Neural crest cell (in vitro differentiated cells): Measurements from ENCODE around the gene ACVR1B. TPM values are rescaled to one million over a fixed set of nuclear protein-coding genes. Genes with fewer than 3 reads are reported as not detected.

Experiments
- DNase-seq: peaks from one replicate; pipeline ENCODE4 v3.0.0; 2021; ENCODE audit warnings: low read depth, mixed read lengths, low spot score
- H3K27ac Mint-ChIP-seq: one replicate; pipeline ENCODE4 v1.8.0; 2021; ENCODE audit warnings: mild to moderate bottlenecking, mixed read lengths; ENCODE audit not compliant: unreplicated experiment
- H3K27me3 Mint-ChIP-seq: 2 replicates; pipeline ENCODE4 v1.8.0; 2021; ENCODE audit warnings: low read depth, mild to moderate bottlenecking, mixed read lengths
- H3K36me3 Mint-ChIP-seq: 2 replicates; pipeline ENCODE4 v1.8.0; 2021; ENCODE audit warnings: low read depth, mild to moderate bottlenecking, mixed read lengths
- H3K4me1 Mint-ChIP-seq: 2 replicates; pipeline ENCODE4 v1.8.0; 2021; ENCODE audit warnings: mixed read lengths
- H3K4me3 Mint-ChIP-seq: one replicate; pipeline ENCODE4 v1.8.0; 2021; ENCODE audit warnings: mild to moderate bottlenecking, mixed read lengths
- H3K9me3 Mint-ChIP-seq: 2 replicates; pipeline ENCODE4 v1.8.0; 2021; ENCODE audit warnings: mixed read lengths
- total RNA-seq: library from RNA; stranded (reverse); gene quantifications from 2 replicates; pipeline ENCODE4 v1.2.1, GENCODE V29; 2021
- TF ChIP-seq, protein P1 (sequence below): fragments of 200-600 bp; sonication (generic); conservative IDR thresholded peaks from 2 replicates; pipeline ENCODE4 v1.5.0; 2021; ENCODE audit warnings: antibody characterized with exemption, mild to moderate bottlenecking

The ACVR1B gene
- total RNA-seq, 1 donor from 2014 or later, result 34.3 TPM

DNA sequence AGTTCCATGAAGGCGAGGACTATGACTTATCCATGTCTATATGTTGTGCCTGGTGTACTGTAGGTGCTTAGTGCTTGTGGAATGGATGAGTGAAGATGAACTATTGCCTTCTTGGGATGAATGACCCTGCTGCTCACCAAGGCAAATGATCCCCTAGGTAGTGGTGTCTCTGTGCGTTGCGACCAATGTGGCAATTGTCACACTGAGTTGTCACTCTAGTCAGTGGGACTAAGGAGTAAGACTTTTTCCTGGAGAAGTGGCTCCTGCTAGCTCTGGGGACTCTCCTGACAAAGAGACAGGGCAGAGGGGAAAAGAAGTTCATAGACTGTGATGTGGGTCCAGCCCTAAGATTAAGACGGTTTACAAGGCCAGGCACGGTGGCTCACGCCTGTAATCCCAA, 3.4 kb upstream of the ACVR1B start:
- Mint-ChIP-seq H3K4me3 (no peak overlapping the region), H3K36me3 (peaks cover 15% of the 10 kb centered on the region)

DNA sequence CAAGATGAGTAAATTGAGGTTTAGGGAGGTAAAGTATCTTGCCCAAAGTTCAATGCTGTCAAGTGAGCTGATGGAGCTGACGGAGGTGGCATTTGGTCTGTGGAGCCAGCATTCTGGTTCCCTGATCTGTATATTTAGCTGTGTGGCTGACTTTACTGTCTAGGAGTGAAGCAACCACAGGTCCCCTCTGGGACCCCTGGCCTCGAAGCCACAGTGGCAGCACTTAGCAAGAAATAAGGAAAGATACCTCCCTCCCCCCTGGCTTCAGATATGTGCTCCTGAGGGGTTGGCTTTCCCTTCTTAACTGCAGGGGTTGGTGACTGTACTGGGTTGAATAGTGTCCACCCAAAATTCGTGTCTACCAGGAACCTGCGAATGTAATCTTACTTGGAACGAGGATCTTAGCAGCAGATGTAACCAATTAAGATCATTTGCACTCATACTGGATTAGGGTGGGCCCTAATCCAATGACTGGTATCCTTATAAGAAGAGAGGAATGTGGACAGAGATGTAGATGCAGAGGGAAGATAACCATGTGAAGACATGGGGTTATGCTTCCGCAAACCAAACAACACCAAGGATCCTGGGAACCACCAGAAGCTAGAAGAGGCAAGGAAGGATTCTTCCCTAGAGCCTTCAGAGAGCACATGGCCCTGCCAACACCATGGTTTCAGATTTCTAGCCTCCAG, 2.0 kb upstream of the ACVR1B start:
- TF ChIP-seq, protein P1, sequence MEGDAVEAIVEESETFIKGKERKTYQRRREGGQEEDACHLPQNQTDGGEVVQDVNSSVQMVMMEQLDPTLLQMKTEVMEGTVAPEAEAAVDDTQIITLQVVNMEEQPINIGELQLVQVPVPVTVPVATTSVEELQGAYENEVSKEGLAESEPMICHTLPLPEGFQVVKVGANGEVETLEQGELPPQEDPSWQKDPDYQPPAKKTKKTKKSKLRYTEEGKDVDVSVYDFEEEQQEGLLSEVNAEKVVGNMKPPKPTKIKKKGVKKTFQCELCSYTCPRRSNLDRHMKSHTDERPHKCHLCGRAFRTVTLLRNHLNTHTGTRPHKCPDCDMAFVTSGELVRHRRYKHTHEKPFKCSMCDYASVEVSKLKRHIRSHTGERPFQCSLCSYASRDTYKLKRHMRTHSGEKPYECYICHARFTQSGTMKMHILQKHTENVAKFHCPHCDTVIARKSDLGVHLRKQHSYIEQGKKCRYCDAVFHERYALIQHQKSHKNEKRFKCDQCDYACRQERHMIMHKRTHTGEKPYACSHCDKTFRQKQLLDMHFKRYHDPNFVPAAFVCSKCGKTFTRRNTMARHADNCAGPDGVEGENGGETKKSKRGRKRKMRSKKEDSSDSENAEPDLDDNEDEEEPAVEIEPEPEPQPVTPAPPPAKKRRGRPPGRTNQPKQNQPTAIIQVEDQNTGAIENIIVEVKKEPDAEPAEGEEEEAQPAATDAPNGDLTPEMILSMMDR, result no peak
- H3K4me3 Mint-ChIP-seq, result peak overlapping the region; percentile 78
- no peak overlapping the region for H3K27ac Mint-ChIP-seq
- no peak for DNase-seq
- H3K4me1 Mint-ChIP-seq, result peaks cover 22% of the 10 kb centered on the region
- H3K36me3 Mint-ChIP-seq, result peaks cover 8% of the 10 kb centered on the region
- peaks cover 12% of the 10 kb centered on the region for H3K9me3 Mint-ChIP-seq
- H3K27me3 Mint-ChIP-seq, result peaks cover 27% of the 10 kb centered on the region

More for the DNA sequence above, 3.4 kb upstream of the ACVR1B start:
- H3K27me3 Mint-ChIP-seq, result peaks cover 27% of the 10 kb centered on the region
- H3K4me1 Mint-ChIP-seq, result peaks cover 8% of the 10 kb centered on the region
- TF ChIP-seq, protein P1, result no peak
- DNase-seq, result no peak
- H3K27ac Mint-ChIP-seq, result no peak overlapping the region
- H3K9me3 Mint-ChIP-seq, result peaks cover 16% of the 10 kb centered on the region

DNA sequence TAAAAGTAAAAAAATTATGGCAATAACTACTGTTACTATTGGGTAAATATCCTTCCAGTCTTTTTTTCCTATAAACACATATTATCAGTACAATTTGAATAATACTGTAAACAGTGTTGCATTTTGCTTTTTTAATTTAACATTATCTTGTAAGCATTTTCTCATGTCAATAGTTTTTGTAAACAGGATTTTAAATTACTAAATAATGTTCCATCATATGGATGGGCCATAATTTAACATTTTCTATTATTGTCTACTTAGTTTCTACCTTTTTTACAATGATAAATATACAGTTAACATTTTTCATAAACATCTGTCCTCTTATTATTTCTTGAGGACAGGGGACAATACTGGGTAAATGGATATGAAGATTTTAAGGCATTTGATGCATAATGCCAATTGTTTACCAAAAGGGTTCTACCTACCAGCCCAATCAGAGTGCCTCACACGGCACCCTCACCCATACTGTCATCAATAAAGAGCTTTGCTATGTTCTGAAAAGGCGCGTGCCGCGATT, 759 bp upstream of the ACVR1B start:
- H3K4me3 Mint-ChIP-seq, result peak overlapping the region; percentile 97
- peaks cover 5% of the 10 kb centered on the region for H3K9me3 Mint-ChIP-seq
- H3K4me1 Mint-ChIP-seq, result peaks cover 34% of the 10 kb centered on the region
- no peak for DNase-seq
- TF ChIP-seq, protein P1, result no peak
- peak overlapping the region; percentile 91 for H3K27ac Mint-ChIP-seq
- H3K27me3 Mint-ChIP-seq, result peaks cover 27% of the 10 kb centered on the region
- H3K36me3 Mint-ChIP-seq, result peaks cover 3% of the 10 kb centered on the region

DNA sequence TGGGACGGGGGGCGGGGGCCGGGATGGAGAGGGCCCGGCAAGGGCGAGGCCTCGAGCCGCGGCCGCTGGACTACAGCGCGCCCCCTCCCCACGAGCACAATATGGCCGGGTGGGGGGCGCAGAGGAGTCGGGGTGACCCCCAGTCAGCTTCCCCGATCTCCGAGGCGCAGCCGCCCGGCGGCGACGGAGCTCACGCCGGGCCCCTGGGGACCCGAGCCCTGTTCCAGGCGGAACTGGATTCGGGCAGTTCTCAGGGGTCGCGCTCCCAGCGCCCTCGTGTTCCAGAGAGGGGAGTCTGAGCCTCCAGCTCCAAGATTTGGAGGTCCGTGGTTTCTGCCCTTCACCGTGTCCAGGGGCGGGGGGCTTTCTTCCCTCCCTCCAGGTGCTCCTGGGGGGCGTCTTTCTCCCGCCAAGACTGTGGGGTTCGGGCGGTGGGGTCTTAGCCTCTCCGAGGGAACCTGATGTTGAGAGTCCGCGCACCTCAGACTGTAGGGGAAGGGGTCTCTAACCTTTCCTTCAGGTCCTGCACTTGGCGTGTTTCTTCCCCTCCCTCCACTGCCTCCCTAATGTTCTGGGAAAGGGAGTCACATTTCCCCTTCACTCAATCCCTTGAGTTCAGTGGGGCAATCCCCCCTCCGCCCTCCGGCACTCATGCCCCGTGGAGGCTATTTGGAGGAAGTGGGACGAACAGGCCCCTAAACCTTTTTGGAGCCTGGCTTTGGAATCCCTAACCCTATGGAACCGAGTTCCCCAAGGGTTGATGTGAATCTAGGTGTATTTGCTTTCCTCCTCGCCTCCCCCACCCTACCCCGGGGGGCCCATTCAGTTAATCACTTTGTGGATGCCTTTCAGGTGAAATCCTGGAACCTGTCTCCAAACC, 584 bp downstream of the ACVR1B start:
- H3K27me3 Mint-ChIP-seq, result peaks cover 27% of the 10 kb centered on the region
- peak overlapping the region; percentile 82 for H3K4me3 Mint-ChIP-seq
- H3K9me3 Mint-ChIP-seq, result no peaks in the 10 kb centered on the region
- no peaks in the 10 kb centered on the region for H3K36me3 Mint-ChIP-seq
- peaks cover 34% of the 10 kb centered on the region for H3K4me1 Mint-ChIP-seq
- TF ChIP-seq, protein P1, result no peak
- H3K27ac Mint-ChIP-seq, result peak overlapping the region; percentile 90
- peak; percentile 21 for DNase-seq

DNA sequence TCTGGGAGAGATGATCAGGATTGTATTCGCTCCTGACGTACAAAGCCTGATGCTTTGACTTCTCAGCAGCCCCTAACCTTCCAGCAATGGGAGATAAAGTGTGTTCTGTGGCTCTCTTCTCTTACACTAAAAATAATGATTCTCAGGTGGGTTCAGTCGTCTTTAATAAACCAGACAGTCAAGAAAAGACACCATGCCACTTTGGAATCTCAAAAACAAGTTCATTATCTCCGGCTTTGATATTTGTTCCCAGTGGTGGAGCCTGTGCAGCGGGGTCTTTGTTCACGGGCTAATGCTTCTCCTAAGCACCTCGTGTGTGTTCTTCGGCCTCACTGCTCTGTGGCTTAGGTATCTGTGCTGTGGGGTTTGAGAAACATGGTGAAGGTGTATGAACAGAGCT, 1.6 kb downstream of the ACVR1B start:
- peak overlapping the region; percentile 82 for H3K4me3 Mint-ChIP-seq
- peak; percentile 4 for DNase-seq
- peaks cover 24% of the 10 kb centered on the region for H3K27me3 Mint-ChIP-seq
- TF ChIP-seq, protein P1, result no peak
- no peaks in the 10 kb centered on the region for H3K9me3 Mint-ChIP-seq
- peaks cover 34% of the 10 kb centered on the region for H3K4me1 Mint-ChIP-seq
- H3K36me3 Mint-ChIP-seq, result no peaks in the 10 kb centered on the region
- peak overlapping the region; percentile 47 for H3K27ac Mint-ChIP-seq
